Psoas muscle (tissue), 8 donors: ENCODE data around the gene ADAMTSL1. TPM values are rescaled to one million over a fixed set of nuclear protein-coding genes. Genes with fewer than 3 reads are reported as not detected.

Source experiments
- ATAC-seq, 4 donors: fragments of 200-7000 bp; cut with Tn5 transposase; one replicate each; pipeline ENCODE4 v1.9.1; 2020; ENCODE audit warnings: moderate library complexity in 3 of 4, mild to moderate bottlenecking in 2 of 4
- DNase-seq, 2 donors: peaks; one replicate each; pipeline ENCODE4 v3.0.0-alpha.2; 2020
- H3K27ac ChIP-seq: fragments of 200-600 bp; one replicate; pipeline ENCODE4 v1.8.0; 2022
- H3K27me3 ChIP-seq, 3 donors: fragments of 200-600 bp in 1 of 3; one replicate each; pipeline versions ENCODE4 v1.6.1 to v1.8.0; 2013 to 2022; ENCODE audit warnings: low read length in 2 of 3, mild to moderate bottlenecking in 2 of 3, moderate library complexity in 1 of 3; ENCODE audit not compliant: insufficient read depth in 3 of 3
- H3K36me3 ChIP-seq, 2 donors: fragments of 200-600 bp in 1 of 2; one replicate each; pipeline versions ENCODE4 v1.6.1 to v1.8.0; 2013 to 2022; ENCODE audit warnings: low read depth in 1 of 2, mild to moderate bottlenecking in 1 of 2, moderate library complexity in 1 of 2; ENCODE audit not compliant: insufficient read depth in 1 of 2
- H3K4me1 ChIP-seq: fragments of 200-600 bp; one replicate; pipeline ENCODE4 v1.8.0; 2022
- H3K4me3 ChIP-seq: fragments of 200-600 bp; one replicate; pipeline ENCODE4 v1.8.0; 2022; ENCODE audit warnings: mild to moderate bottlenecking
- H3K9me3 ChIP-seq: fragments of 200-600 bp; one replicate; pipeline ENCODE4 v1.8.0; 2022
- CTCF ChIP-seq: fragments of 200-600 bp; IDR thresholded peaks from one replicate; pipeline ENCODE4 v1.8.0; 2022; ENCODE audit warnings: antibody characterized with exemption
- WGBS, 3 donors: extraction: QIAGEN DNeasy Blood & Tissue Kit; methylation state at CpG; one replicate each; pipeline versions ENCODE4 v1.1.6 to v1.1.7; 2013; 5-methylcytosine and 5-hydroxymethylcytosine counted together
- intact Hi-C, 2 donors: fragments of 100-400 bp; cut with DNase I; formaldehyde crosslinking; loops; one replicate each; pipeline versions ENCODE4 v1.11.0 to v1.14.2; 2022
- polyA plus RNA-seq, 3 donors: library from polyadenylated mRNA; stranded (reverse); fragments of 200-250 nt; gene quantifications; one replicate each; pipeline ENCODE4 v1.2.3, GENCODE V29; 2013
- total RNA-seq, 4 donors: library from RNA; stranded (reverse); fragmentation: NEBNext Ultra II Directional in 2 of 4; extraction: Animal tissue kit (Norgen Biotek cat#: 25700) in 2 of 4; gene quantifications; one replicate each; pipeline versions ENCODE4 v1.2.1 to v1.2.4, GENCODE V29; 2021 to 2023
- donor health status: healthy with polysubstance abuse.
- donor health status: DM: no; HTN: no; CAD: no; lungs with moderate emphysema.
- donor health status: Bipolar disorder and iron deficiency.
- donor health status: healthy.
- donor health status: DM: yes; HTN: yes; CAD: no.
- donor health status: DM: no; HTN: no; CAD: no.
- donor health status: DM: no; HTN: no; CAD: no.
- donor health status: DM: yes; HTN: yes; CAD: no.

ADAMTSL1 gene
- total and polyA plus RNA-seq, 7 donors = 0.08 to 0.57 (median 0.28) TPM

DNA sequence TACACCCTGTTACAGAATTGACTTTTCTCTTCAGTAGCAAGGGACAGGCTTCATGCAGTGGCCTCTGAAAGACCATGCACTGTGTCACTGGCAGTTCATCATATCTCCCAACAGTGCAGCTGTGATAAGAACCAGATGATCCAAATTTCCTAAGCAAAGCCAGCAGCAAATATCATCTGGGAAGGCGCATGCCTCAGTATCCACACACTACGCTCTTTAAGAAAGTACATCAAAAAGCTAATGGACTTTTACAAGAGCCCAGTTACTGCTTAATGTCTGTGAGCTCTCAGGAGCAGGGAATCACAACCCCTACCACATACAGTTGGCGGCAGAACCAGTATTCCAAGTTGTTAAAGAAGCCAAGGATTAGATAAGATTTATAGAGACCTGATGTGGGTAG is 25.1 kb downstream of the ADAMTSL1 start:
- H3K27ac ChIP-seq = no peak overlapping the region
- no peaks in the 10 kb centered on the region for H3K4me1 ChIP-seq
- no peaks in the 10 kb centered on the region for H3K36me3 ChIP-seq
- no peaks in the 10 kb centered on the region for H3K9me3 ChIP-seq
- ATAC-seq (no peak), DNase-seq (no peak)
- intact Hi-C loops = no loop called here
- 80 to 85% (median 81%) methylated on average over 3 of the region's 3 CpGs for WGBS, 3 donors
- TF ChIP-seq CTCF = no peak
- no peaks in the 10 kb centered on the region for H3K27me3 ChIP-seq
- no peak overlapping the region for H3K4me3 ChIP-seq

DNA sequence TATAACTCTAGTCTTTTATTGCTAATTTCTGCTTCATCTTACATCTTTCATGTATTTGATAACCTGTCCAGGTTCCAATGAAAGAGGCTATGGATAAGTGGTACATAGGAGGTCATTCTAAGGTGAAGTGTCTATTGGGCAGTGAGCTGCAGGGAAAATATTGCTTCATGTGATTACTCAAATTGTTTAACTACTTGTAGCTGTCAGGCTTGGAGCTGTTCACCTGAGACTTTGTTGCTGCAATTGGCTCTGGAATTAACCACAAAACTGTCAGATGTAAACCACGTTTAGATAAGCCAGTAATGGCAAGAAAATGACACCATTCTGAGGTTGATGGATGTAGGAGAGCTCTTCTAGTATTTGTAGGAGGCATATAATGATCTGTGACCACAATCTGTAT is 26.0 kb downstream of the ADAMTSL1 start:
- no peak overlapping the region for H3K27ac ChIP-seq
- no peaks in the 10 kb centered on the region for H3K4me1 ChIP-seq
- no peak for TF ChIP-seq CTCF
- no peaks in the 10 kb centered on the region for H3K27me3 ChIP-seq
- intact Hi-C loops = no loop called here
- ATAC-seq (no peak), DNase-seq (no peak)
- H3K36me3 ChIP-seq = no peaks in the 10 kb centered on the region
- no peak overlapping the region for H3K4me3 ChIP-seq
- no peaks in the 10 kb centered on the region for H3K9me3 ChIP-seq
- WGBS, 3 donors = 17 to 30% (median 19%) methylated on average over 1 of the region's 1 CpG

DNA sequence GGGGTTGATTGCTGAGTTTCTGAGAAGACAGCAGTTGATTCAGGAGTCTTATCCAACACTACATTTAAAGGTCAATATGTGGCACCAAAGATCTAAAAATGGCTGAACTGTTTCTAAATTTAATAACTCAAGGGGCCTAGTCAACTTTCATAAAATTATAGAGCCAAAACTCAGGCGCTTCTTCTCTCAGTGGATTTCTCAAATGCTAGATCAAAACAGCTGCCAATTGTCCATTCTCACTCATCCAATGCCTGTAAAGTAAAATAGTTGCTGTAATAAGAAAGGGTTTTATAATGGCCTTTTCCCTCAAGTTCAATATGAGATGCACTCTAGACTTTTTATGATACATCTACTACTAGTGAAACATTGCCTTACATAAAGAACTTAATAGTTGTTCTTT is 26.5 kb downstream of the ADAMTSL1 start:
- H3K4me1 ChIP-seq = no peaks in the 10 kb centered on the region
- no peak overlapping the region for H3K4me3 ChIP-seq
- H3K27me3 ChIP-seq = no peaks in the 10 kb centered on the region
- WGBS, 3 donors = 50 to 77% (median 56%) methylated on average over 1 of the region's 1 CpG
- DNase-seq = no peak
- H3K36me3 ChIP-seq = no peaks in the 10 kb centered on the region
- no peaks in the 10 kb centered on the region for H3K9me3 ChIP-seq
- intact Hi-C loops = no loop called here
- ATAC-seq = no peak
- no peak for TF ChIP-seq CTCF
- no peak overlapping the region for H3K27ac ChIP-seq

GRCh38 chr9:18501949-18502348 is 28.0 kb downstream of the ADAMTSL1 start:
- 68 to 70% (median 68%) methylated on average over 5 of the region's 5 CpGs for WGBS, 3 donors
- no peak for ATAC-seq
- no peaks in the 10 kb centered on the region for H3K9me3 ChIP-seq

More at GRCh38 chr9:18501949-18502348, 28.0 kb downstream of the ADAMTSL1 start:
- H3K27me3 ChIP-seq = no peaks in the 10 kb centered on the region
- DNase-seq = no peak
- H3K4me1 ChIP-seq = no peaks in the 10 kb centered on the region
- intact Hi-C loops = no loop called here
- H3K27ac ChIP-seq = no peak overlapping the region
- no peaks in the 10 kb centered on the region for H3K36me3 ChIP-seq
- H3K4me3 ChIP-seq = no peak overlapping the region
- no peak for TF ChIP-seq CTCF
